ENCODE measurements around the gene VEZT.

DNA sequence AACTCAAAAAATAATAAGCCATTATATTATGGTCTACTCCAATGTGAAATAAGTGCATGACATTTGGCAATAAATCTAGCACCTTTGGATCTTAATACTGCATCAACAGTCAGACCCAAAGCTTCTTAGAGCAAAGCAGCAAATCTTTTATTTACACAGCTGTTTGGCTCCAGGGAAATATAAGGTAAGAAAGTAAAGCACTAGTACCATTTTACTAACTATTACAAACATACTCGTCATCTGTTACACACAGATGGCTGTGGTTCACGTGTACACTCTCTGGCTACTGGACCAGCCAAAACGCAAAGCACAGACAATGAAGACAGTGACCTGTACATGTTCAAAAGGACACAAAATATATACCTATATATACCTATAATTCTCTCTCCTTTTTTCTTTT, 3.1 kb upstream of the VEZT start:
- TF ChIP-seq, protein P1, sequence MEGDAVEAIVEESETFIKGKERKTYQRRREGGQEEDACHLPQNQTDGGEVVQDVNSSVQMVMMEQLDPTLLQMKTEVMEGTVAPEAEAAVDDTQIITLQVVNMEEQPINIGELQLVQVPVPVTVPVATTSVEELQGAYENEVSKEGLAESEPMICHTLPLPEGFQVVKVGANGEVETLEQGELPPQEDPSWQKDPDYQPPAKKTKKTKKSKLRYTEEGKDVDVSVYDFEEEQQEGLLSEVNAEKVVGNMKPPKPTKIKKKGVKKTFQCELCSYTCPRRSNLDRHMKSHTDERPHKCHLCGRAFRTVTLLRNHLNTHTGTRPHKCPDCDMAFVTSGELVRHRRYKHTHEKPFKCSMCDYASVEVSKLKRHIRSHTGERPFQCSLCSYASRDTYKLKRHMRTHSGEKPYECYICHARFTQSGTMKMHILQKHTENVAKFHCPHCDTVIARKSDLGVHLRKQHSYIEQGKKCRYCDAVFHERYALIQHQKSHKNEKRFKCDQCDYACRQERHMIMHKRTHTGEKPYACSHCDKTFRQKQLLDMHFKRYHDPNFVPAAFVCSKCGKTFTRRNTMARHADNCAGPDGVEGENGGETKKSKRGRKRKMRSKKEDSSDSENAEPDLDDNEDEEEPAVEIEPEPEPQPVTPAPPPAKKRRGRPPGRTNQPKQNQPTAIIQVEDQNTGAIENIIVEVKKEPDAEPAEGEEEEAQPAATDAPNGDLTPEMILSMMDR (IDR thresholded peaks at IDR 0.05; ENCODE audit: low read depth, low read length, poor library complexity, severe bottlenecking), result no peak
- TF ChIP-seq EZH2phosphoT487 (IDR thresholded peaks at IDR 0.05; ENCODE audit: borderline replicate concordance, low read length), result no peak

All from DOHH2 (cell line).